ENCODE measurements around the gene CABCOCO1. TPM values are rescaled to one million over a fixed set of nuclear protein-coding genes. Genes with fewer than 3 reads are reported as not detected.

CABCOCO1 gene
- total and polyA plus RNA-seq, 11 donors, result 0.19 to 1.5 (median 1.1) TPM; not detected in 8

GRCh38 chr10:61761825-61762217 is 99.1 kb downstream of the CABCOCO1 start:
- no peaks in the 10 kb centered on the region for H3K27me3 ChIP-seq
- TF ChIP-seq CTCF (IDR thresholded peaks at IDR 0.05), result no peak
- no peak for TF ChIP-seq POLR2A (IDR thresholded peaks at IDR 0.05)
- ATAC-seq, result no peak
- WGBS, 4 donors, result 70 to 73% (median 72%) methylated on average over 3 of the region's 3 CpGs
- intact Hi-C loops (cut with DNase I), result loop anchor here in 2 of 10 donors (10.0 kb wide), 2 partner anchors 73 to 473 kb away; no protein-coding TSS in a partner anchor
- no peak overlapping the region for H3K27ac ChIP-seq
- no peaks in the 10 kb centered on the region for H3K9me3 ChIP-seq
- no peaks in the 10 kb centered on the region for H3K4me1 ChIP-seq
- H3K36me3 ChIP-seq, result no peaks in the 10 kb centered on the region
- no peak for DNase-seq
- H3K4me3 ChIP-seq, result no peak overlapping the region

- no peak for ATAC-seq
These were observed 101.0 kb downstream of the CABCOCO1 start for GRCh38 chr10:61763778-61764177.

GRCh38 chr10:61764486-61764885 is 101.8 kb downstream of the CABCOCO1 start:
- no peak for TF ChIP-seq POLR2A (IDR thresholded peaks at IDR 0.05)
- no peak for TF ChIP-seq CTCF (IDR thresholded peaks at IDR 0.05)
- intact Hi-C loops (cut with DNase I), result loop anchor here in 2 of 10 donors (10.0 kb wide), 2 partner anchors 70 to 470 kb away; no protein-coding TSS in a partner anchor

More at GRCh38 chr10:61763778-61764177, 101.0 kb downstream of the CABCOCO1 start:
- WGBS, 4 donors, result 85 to 94% (median 87%) methylated on average over 3 of the region's 3 CpGs
- TF ChIP-seq POLR2A (IDR thresholded peaks at IDR 0.05) (no peak), CTCF (IDR thresholded peaks at IDR 0.05) (no peak)
- no peaks in the 10 kb centered on the region for H3K9me3 ChIP-seq
- no peaks in the 10 kb centered on the region for H3K36me3 ChIP-seq
- no peak overlapping the region for H3K27ac ChIP-seq
- no peak for DNase-seq
- no peak overlapping the region for H3K4me3 ChIP-seq
- H3K27me3 ChIP-seq, result no peaks in the 10 kb centered on the region
- no peaks in the 10 kb centered on the region for H3K4me1 ChIP-seq
- intact Hi-C loops (cut with DNase I), result loop anchor here in 2 of 10 donors (10.0 kb wide), 2 partner anchors 71 to 471 kb away; no protein-coding TSS in a partner anchor

GRCh38 chr10:61765176-61766087 is 102.7 kb downstream of the CABCOCO1 start:
- Histone ChIP-seq H3K9me3 (no peaks in the 10 kb centered on the region), H3K4me1 (no peaks in the 10 kb centered on the region), H3K4me3 (no peak overlapping the region), H3K27me3 (no peaks in the 10 kb centered on the region), H3K27ac (no peak overlapping the region), H3K36me3 (no peaks in the 10 kb centered on the region)
- intact Hi-C loops (cut with DNase I), result loop anchor here in 2 of 10 donors (10.0 kb wide), 2 partner anchors 69 to 469 kb away; no protein-coding TSS in a partner anchor
- 58 to 62% (median 60%) methylated on average over 9 of the region's 9 CpGs for WGBS, 4 donors
- DNase-seq (no peak), ATAC-seq (no peak)
- no peak for TF ChIP-seq POLR2A (IDR thresholded peaks at IDR 0.05)
- no peak for TF ChIP-seq CTCF (IDR thresholded peaks at IDR 0.05)

More at GRCh38 chr10:61764486-61764885, 101.8 kb downstream of the CABCOCO1 start:
- H3K4me1 ChIP-seq, result no peaks in the 10 kb centered on the region
- no peak for ATAC-seq
- H3K27me3 ChIP-seq, result no peaks in the 10 kb centered on the region
- no peak for DNase-seq
- no peaks in the 10 kb centered on the region for H3K36me3 ChIP-seq
- H3K9me3 ChIP-seq, result no peaks in the 10 kb centered on the region
- H3K4me3 ChIP-seq, result no peak overlapping the region
- H3K27ac ChIP-seq, result no peak overlapping the region
- 87 to 93% (median 90%) methylated on average over 5 of the region's 5 CpGs for WGBS, 4 donors

All from heart left ventricle (tissue), 16 donors.